ENCODE measurements around the gene PLA2G4E.

PLA2G4E gene

GRCh38 chr15:41984622-41985021 is 36.2 kb downstream of the PLA2G4E start:
- no peak for DNase-seq (ENCODE audit: low spot score)
- TF ChIP-seq CTCF (IDR thresholded peaks at IDR 0.05; ENCODE audit: borderline replicate concordance, control extremely low read depth, extremely low read depth, insufficient read depth, missing control alignments) = no peak
- in situ Hi-C loops (cut with MboI; ENCODE audit: low sequenced_read_pairs, unreplicated experiment) = no loop called here

GRCh38 chr15:41983621-41984571 is 36.9 kb downstream of the PLA2G4E start:
- no peak for TF ChIP-seq CTCF (IDR thresholded peaks at IDR 0.05; ENCODE audit: borderline replicate concordance, control extremely low read depth, extremely low read depth, insufficient read depth, missing control alignments)
- in situ Hi-C loops (cut with MboI; ENCODE audit: low sequenced_read_pairs, unreplicated experiment) = no loop called here
- DNase-seq (ENCODE audit: low spot score) = no peak

GRCh38 chr15:41983221-41983620 is 37.6 kb downstream of the PLA2G4E start:
- TF ChIP-seq CTCF (IDR thresholded peaks at IDR 0.05; ENCODE audit: borderline replicate concordance, control extremely low read depth, extremely low read depth, insufficient read depth, missing control alignments) = no peak

GRCh38 chr15:41982133-41982930 is 38.5 kb downstream of the PLA2G4E start:
- in situ Hi-C loops (cut with MboI; ENCODE audit: low sequenced_read_pairs, unreplicated experiment) = no loop called here

More at GRCh38 chr15:41983221-41983620, 37.6 kb downstream of the PLA2G4E start:
- DNase-seq (ENCODE audit: low spot score) = no peak
- in situ Hi-C loops (cut with MboI; ENCODE audit: low sequenced_read_pairs, unreplicated experiment) = no loop called here

GRCh38 chr15:41981371-41982132 is 39.3 kb downstream of the PLA2G4E start:
- DNase-seq (ENCODE audit: low spot score) = no peak
- no peak for TF ChIP-seq CTCF (IDR thresholded peaks at IDR 0.05; ENCODE audit: borderline replicate concordance, control extremely low read depth, extremely low read depth, insufficient read depth, missing control alignments)
- in situ Hi-C loops (cut with MboI; ENCODE audit: low sequenced_read_pairs, unreplicated experiment) = no loop called here

More at GRCh38 chr15:41982133-41982930, 38.5 kb downstream of the PLA2G4E start:
- no peak for TF ChIP-seq CTCF (IDR thresholded peaks at IDR 0.05; ENCODE audit: borderline replicate concordance, control extremely low read depth, extremely low read depth, insufficient read depth, missing control alignments)
- no peak for DNase-seq (ENCODE audit: low spot score)

Measured in GM13976 (cell line).